Measurements from ENCODE around the gene BTNL3.

The BTNL3 gene

GRCh38 chr5:181047921-181048320 is 59.3 kb downstream of the BTNL3 start:
- DNase-seq: no peak

GRCh38 chr5:181050016-181050415 is 61.4 kb downstream of the BTNL3 start:
- DNase-seq: no peak

GRCh38 chr5:181051841-181052671 is 63.4 kb downstream of the BTNL3 start:
- DNase-seq: no peak

DNA sequence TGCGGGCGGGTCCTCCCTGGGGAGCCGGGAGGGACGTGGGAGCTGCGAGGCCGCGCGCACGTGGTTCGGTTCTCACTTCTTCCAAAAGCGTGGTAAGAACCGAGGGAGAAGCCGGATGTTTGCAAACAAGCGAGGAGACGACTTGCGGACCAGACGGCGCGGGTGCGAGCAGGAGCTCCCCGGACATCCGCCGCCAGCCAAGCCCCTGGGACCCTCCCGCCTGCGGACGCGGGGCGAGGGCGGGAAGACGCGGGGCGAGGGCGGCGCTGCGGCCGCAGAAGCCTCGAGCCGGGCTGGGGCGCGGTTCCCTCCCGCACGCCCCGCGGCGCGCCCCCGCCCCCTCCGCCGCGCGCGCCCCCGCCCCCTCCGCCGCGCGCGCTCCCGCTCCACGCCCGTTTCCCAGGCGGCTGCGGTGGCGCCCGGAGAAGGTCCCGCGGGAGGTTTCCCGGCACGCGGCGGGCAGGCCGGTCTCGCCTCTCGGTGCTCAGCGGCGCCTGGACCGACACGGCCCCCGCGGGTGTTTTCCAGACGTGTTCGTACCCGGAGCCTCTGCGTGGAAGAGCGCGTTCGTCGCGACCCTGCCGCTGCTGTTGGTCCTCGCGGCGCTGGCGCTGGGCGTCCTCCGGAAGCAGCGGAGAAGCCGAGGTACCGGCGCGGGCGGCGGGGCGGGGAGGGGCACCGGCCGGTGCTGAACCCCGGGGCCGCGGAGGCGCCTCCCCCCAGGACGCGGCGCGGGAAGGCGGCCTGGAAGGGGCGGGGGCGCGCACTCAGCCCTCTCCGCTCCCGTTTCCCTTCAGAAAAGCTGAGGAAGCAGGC is 64.2 kb downstream of the BTNL3 start:
- no peak for DNase-seq

DNA sequence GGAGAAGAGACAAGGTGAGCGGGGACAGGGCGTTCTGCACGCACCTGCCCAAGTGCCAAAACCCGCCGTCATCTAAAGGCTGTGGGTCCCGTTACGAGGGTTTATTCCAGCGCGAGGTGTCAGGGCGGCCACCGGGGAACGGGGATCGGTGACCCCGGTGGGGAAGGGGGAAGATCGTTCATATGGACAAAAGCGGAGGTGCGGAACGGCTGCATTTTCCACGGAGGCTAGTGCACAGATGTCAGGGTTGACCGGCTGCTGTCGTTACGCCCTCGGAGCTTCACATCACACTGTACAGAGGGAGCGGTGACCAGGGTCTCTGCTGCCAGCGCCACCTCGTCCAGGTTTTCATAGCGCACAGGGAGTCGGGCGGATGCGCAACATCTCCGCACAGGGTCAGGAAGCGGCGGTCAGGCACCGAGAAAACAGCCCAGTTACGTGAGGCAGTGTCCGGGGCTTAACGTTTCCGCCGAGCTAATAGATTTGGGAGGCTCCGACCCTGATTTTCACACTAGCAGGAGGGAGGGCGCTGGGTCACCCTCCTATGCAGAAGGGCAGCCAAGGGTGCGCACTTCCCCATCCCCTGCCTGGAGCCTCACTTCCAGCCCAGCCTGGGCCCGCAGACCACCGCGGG is 65.0 kb downstream of the BTNL3 start:
- DNase-seq: no peak

DNA sequence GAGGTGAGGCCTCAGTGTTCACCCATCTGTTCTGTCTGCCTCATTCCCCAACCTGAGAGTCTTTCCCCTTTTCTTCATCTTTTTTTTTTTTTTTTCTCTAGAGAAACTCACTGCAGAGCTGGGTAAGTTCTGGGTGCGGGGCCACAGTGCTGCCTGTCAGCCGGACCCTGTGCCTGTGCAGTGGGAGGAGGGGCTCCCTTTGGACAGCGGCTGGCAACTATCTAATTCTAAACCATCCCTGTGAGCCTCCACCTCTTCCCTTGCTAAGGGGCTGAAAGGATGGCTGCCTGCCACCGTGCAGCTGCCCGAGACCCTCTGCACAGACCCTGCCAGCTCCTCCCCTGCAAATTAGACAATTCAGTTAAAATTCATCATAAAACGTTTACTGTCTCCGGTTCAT is 65.5 kb downstream of the BTNL3 start:
- no peak for DNase-seq

DNA sequence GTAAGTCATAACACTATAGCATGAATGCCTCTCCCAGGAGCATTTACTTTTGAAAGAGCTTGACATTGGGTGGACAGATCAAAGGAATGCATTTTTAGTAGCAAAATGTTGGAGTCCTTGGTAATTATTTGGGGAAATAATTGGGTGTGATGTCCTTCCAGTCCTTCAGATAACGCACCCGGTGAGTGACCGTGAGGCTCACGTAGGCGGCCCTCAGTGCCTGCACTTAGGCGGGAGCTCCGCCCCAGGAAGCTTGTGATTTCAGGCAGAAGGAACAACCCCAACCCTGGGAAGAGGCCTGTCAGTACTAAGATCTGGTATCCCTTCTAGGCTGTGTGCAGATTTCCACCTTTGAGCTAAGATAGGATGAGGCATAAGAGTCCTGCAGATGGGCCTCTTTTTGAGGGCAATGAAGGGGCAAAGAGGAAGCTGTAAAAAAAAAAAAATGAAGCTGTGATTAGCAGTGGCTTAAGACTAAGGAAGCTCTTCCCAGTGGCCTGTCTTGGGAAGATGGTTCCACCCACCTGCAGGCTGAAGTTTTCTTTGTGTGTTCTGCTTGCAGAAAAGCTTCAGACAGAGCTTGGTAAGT is 66.3 kb downstream of the BTNL3 start:
- DNase-seq: no peak
